Glutamatergic neuron (in vitro differentiated cells): ENCODE results near the gene DGKI. TPM values are rescaled to one million over a fixed set of nuclear protein-coding genes. Genes with fewer than 3 reads are reported as not detected.
A peak's percentile ranks its signal among the peaks of the same experiment; 100 is the strongest.

ENCODE experiments used
- DNase-seq: peaks from one replicate; pipeline ENCODE4 v3.0.0; 2022
- H3K27ac Mint-ChIP-seq: one replicate; pipeline ENCODE4 v1.8.0; 2020; ENCODE audit warnings: mild to moderate bottlenecking, mixed read lengths, inconsistent platforms; ENCODE audit not compliant: unreplicated experiment
- H3K27me3 Mint-ChIP-seq: one replicate; pipeline ENCODE4 v1.8.0; 2020; ENCODE audit warnings: mild to moderate bottlenecking, moderate library complexity, mixed read lengths, inconsistent platforms; ENCODE audit not compliant: unreplicated experiment
- H3K36me3 Mint-ChIP-seq: one replicate; pipeline ENCODE4 v1.8.0; 2020; ENCODE audit warnings: mild to moderate bottlenecking, mixed read lengths, inconsistent platforms; ENCODE audit not compliant: unreplicated experiment
- H3K4me1 Mint-ChIP-seq: one replicate; pipeline ENCODE4 v1.8.0; 2020; ENCODE audit warnings: mild to moderate bottlenecking, low read depth, mixed read lengths, inconsistent platforms; ENCODE audit not compliant: unreplicated experiment
- H3K4me3 Mint-ChIP-seq: one replicate; pipeline ENCODE4 v1.8.0; 2020; ENCODE audit warnings: mild to moderate bottlenecking, mixed read lengths, inconsistent platforms; ENCODE audit not compliant: unreplicated experiment
- H3K9me3 Mint-ChIP-seq: one replicate; pipeline ENCODE4 v1.8.0; 2020; ENCODE audit warnings: mild to moderate bottlenecking, moderate library complexity, mixed read lengths, inconsistent platforms; ENCODE audit not compliant: unreplicated experiment
- long read RNA-seq: library from polyadenylated mRNA; unstranded; transcript quantifications from one replicate; pipeline ENCODE4 v2.0.0, GENCODE V29; 2020; ENCODE audit not compliant: unreplicated experiment
- total RNA-seq: library from RNA; stranded (reverse); fragmentation: NEBNext Ultra II Directional; extraction: Animal tissue kit (Norgen Biotek cat#: 25700); gene quantifications from one replicate; pipeline ENCODE4 v1.2.1, GENCODE V29; 2021; ENCODE audit not compliant: unreplicated experiment
- TF ChIP-seq, protein P1 (sequence below): fragments of 200-600 bp; sonication (generic); IDR thresholded peaks from one replicate; pipeline ENCODE4 v1.5.0; 2021; ENCODE audit not compliant: partially characterized antibody, unreplicated experiment

Gene DGKI
- total RNA-seq, result 19.4 TPM
- long read RNA-seq, partial matches to known transcripts, result 1 of 2 reads
- long read RNA-seq, other reads (novel, unspliced or antisense), result 1 of 2 reads

DNA sequence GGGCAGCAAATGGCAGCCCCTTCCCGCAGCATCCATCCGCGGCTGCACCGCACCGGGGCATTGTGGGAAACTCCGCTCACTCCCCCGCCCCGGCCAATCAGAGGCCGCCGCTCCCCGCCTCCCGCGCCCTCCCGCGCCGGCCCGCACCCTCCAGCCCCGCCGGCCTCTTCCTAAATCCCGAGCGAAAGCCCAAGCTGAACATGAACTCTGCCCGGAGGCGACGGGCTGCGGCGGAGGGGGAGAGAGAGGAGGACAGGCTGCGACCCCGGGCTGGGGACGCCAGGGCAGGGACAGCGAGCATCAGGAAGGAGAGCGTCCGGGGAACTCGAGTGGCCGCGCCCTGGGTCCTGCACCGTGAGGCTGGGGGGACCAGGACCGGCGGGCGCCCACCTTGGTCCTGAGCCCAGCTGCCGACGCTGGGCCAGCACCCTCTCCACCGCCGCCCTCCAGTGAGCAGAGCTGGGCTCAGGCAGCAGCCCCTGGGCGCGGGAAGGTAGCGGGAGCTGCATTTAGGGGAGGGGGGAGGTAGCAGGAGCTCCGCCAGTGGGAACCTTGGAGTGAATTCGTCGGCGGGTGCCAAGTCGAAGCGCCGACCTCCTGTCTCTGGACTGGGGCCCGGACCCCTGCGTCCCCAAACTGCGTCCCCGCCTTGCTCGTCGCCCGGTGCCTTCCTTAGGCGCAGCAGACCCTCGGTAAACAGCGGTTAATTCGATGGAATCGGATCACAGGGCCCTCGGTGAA, at the start of gene DGKI:
Gene DGKI, minus strand, starts transcription at position 148 of the 741 bp plus-strand sequence.
- TF ChIP-seq, protein P1, sequence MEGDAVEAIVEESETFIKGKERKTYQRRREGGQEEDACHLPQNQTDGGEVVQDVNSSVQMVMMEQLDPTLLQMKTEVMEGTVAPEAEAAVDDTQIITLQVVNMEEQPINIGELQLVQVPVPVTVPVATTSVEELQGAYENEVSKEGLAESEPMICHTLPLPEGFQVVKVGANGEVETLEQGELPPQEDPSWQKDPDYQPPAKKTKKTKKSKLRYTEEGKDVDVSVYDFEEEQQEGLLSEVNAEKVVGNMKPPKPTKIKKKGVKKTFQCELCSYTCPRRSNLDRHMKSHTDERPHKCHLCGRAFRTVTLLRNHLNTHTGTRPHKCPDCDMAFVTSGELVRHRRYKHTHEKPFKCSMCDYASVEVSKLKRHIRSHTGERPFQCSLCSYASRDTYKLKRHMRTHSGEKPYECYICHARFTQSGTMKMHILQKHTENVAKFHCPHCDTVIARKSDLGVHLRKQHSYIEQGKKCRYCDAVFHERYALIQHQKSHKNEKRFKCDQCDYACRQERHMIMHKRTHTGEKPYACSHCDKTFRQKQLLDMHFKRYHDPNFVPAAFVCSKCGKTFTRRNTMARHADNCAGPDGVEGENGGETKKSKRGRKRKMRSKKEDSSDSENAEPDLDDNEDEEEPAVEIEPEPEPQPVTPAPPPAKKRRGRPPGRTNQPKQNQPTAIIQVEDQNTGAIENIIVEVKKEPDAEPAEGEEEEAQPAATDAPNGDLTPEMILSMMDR, result no peak
- peak; percentile 90 for DNase-seq
- Mint-ChIP-seq H3K4me1 (peaks cover 21% of the 10 kb centered on the region), H3K9me3 (no peaks in the 10 kb centered on the region), H3K36me3 (no peaks in the 10 kb centered on the region), H3K27ac (peak within 1 kb of the TSS; percentile 45), H3K4me3 (peak within 1 kb of the TSS; percentile 95), H3K27me3 (peaks cover 17% of the 10 kb centered on the region)

DNA sequence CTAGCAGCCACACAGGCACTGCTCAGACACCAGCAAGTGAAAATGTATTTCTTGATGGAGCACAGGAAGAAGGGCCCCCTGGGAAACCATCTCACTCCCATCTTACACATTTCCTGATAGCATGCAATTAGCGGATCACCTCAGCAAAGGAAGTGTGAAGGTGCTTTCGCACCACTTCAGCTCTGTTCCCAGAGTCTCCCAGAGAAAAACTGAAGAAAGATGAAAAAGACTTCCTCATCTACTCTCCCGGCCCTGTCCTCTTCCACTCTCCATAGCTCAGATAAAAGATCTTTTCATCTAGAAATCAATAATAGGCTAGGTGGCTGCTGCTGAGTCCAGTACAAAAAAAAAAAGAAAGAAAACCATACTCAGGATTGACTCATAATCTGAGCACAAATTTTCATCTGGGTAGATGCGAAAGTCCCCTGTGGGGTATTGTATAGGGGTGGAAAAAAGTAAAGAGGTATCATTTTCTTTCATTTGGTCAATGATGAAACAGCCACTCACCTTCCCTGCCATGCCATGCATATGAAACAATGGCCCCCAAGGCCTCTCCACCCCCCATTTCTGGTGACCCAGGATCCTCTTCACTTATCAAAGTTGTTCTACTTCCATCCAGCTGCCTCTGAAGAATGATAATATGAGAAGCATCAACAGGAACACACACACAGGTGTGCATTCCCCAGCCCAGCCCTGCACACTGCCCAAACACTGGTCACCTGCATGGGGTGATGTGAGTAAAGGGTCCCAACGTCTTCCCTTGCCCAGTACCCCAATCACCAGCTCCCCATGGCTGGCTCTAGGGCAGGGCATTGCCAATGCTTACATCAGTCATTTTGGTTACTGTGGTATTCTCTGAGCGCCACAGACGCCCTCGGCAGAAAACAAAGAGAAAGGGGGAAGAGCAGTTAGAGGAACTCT, 48.8 kb upstream of the DGKI start:
- Mint-ChIP-seq H3K4me1 (peaks cover 18% of the 10 kb centered on the region), H3K27ac (peak overlapping the region; percentile 33), H3K9me3 (peaks cover 5% of the 10 kb centered on the region), H3K27me3 (peaks cover 1% of the 10 kb centered on the region), H3K36me3 (peaks cover 5% of the 10 kb centered on the region), H3K4me3 (no peak overlapping the region)
- TF ChIP-seq, protein P1, result no peak
- no peak for DNase-seq

DNA sequence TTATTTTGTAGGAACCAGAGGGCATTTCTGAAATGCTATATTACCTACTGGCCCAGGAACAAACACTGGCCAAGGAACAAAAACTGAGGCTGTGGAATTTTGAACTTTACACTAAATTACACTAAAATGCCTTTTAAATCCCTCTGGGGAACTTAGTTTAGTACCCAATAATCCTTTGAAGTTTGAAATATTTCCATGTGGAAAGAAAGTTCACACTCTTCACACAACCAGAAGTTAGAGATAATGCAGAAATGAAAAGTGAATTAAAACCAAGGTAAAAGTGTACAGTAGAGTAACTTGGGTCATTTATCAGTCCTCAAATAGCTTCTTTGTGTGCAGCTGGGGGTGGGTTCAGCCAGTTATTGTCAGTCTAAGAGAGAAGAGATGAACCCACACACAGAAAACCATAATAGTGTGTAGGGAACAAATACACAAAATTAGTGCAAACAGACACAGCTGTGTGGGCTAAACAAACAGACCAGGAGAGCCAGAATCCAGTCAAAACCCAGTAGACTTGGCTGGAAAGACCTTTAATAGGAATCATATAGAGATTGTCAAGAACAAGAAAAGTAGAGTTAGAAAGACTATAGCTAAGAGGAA, 46.5 kb upstream of the DGKI start:
- TF ChIP-seq, protein P1, result no peak
- no peak for DNase-seq
- Mint-ChIP-seq H3K4me1 (peaks cover 18% of the 10 kb centered on the region), H3K27ac (no peak overlapping the region), H3K36me3 (peaks cover 5% of the 10 kb centered on the region), H3K4me3 (no peak overlapping the region), H3K27me3 (peaks cover 2% of the 10 kb centered on the region), H3K9me3 (peaks cover 7% of the 10 kb centered on the region)

DNA sequence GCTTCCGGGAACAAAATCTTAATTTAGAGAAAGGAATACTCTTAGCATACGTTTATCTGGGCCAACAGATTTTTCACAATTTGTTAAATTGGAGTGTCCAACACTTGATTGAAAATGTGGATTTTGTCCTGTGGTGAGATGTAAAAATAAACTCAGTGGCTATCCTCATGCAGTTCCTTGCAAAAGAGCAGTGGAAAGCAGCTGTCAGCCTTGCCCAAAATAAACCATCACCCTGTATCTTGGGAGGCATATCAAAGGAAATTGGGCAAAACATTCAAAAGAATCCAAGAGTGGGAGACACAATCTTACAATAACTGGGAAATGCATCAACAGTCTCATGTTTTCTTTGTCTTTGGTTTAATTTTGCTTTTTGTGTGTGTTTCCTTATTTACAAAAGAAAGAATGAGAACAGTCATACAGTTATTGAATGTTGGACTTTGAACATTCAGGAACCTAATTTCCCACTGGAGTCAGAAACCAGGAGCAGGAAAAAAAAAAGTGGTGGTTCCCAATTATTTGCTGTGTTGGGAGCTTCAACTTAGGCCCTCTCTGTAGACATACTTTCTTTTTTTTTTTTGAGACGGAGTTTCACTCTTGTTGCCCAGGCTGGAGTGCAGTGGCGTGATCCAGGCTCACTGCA, 44.4 kb upstream of the DGKI start:
- Mint-ChIP-seq H3K27me3 (peaks cover 5% of the 10 kb centered on the region), H3K9me3 (peaks cover 7% of the 10 kb centered on the region), H3K27ac (peak overlapping the region; percentile 95), H3K4me1 (peaks cover 30% of the 10 kb centered on the region), H3K4me3 (peak overlapping the region; percentile 69), H3K36me3 (peaks cover 5% of the 10 kb centered on the region)
- DNase-seq, result no peak
- TF ChIP-seq, protein P1, result no peak
